Measurements from ENCODE around the gene LIMS1.

DNA sequence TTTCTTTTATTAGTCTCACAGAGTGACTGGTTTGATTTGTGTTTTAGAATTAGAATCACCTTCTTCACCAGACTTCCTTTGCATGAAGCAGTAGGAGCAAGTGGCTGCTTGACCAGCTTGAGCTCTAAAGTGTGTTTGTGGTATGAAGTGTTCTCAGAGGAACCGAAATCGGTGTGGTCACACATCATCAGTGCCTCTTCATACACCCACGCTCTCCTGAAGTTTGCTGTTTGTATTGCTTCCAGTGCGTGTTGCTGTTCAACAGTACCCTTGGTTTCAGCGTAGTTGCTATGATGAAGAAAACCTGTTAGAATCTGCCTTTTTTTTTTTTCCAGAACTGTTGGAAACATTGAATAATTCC is 77.9 kb downstream of the LIMS1 start:
- no peak for TF ChIP-seq POLR2A (IDR thresholded peaks at IDR 0.05)
- TF ChIP-seq, protein P1, sequence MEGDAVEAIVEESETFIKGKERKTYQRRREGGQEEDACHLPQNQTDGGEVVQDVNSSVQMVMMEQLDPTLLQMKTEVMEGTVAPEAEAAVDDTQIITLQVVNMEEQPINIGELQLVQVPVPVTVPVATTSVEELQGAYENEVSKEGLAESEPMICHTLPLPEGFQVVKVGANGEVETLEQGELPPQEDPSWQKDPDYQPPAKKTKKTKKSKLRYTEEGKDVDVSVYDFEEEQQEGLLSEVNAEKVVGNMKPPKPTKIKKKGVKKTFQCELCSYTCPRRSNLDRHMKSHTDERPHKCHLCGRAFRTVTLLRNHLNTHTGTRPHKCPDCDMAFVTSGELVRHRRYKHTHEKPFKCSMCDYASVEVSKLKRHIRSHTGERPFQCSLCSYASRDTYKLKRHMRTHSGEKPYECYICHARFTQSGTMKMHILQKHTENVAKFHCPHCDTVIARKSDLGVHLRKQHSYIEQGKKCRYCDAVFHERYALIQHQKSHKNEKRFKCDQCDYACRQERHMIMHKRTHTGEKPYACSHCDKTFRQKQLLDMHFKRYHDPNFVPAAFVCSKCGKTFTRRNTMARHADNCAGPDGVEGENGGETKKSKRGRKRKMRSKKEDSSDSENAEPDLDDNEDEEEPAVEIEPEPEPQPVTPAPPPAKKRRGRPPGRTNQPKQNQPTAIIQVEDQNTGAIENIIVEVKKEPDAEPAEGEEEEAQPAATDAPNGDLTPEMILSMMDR (IDR thresholded peaks at IDR 0.05): no peak
